Stimulated activated CD4-positive, alpha-beta T cell treated with anti-CD3 and anti-CD28 coated beads, Interleukin-4, amount 100 ng/mL, for 24 hours (primary cell): ENCODE data around the gene TMEM184B.
A peak's percentile ranks its signal among the peaks of the same experiment; 100 is the strongest.

Source experiments
- DNase-seq: peaks from one replicate; pipeline ENCODE4 v3.0.0-alpha.2; 2020

Gene TMEM184B

GRCh38 chr22:38271927-38272372 lies 860 bp downstream of the TMEM184B start:
- DNase-seq: no peak

GRCh38 chr22:38271101-38271500 lies 1.7 kb downstream of the TMEM184B start:
- no peak for DNase-seq

GRCh38 chr22:38270091-38270992 lies 2.5 kb downstream of the TMEM184B start:
- no peak for DNase-seq

- no peak for DNase-seq
Observed at GRCh38 chr22:38269466-38269865, 3.3 kb downstream of the TMEM184B start.

GRCh38 chr22:38267086-38267485 lies 5.7 kb downstream of the TMEM184B start:
- DNase-seq: peak; percentile 47

GRCh38 chr22:38266120-38266519 lies 6.7 kb downstream of the TMEM184B start:
- no peak for DNase-seq

- DNase-seq: no peak
Observed at GRCh38 chr22:38264322-38264843, 8.4 kb downstream of the TMEM184B start.

- DNase-seq: peak; percentile 45
Observed at GRCh38 chr22:38262051-38262795, 10.6 kb downstream of the TMEM184B start.

GRCh38 chr22:38260761-38261681 lies 11.8 kb downstream of the TMEM184B start:
- no peak for DNase-seq

GRCh38 chr22:38259370-38259769 lies 13.4 kb downstream of the TMEM184B start:
- DNase-seq: no peak

GRCh38 chr22:38258895-38259294 lies 13.9 kb downstream of the TMEM184B start:
- DNase-seq: no peak

- DNase-seq: no peak
Observed at GRCh38 chr22:38257650-38258250, 15.1 kb downstream of the TMEM184B start.

GRCh38 chr22:38257181-38257580 lies 15.6 kb downstream of the TMEM184B start:
- no peak for DNase-seq

- no peak for DNase-seq
Observed at GRCh38 chr22:38255697-38256096, 17.1 kb downstream of the TMEM184B start.

- DNase-seq: no peak
Observed at GRCh38 chr22:38251341-38251692, 21.5 kb downstream of the TMEM184B start.

GRCh38 chr22:38250643-38251340 lies 22.0 kb downstream of the TMEM184B start:
- DNase-seq: no peak

- no peak for DNase-seq
Observed at GRCh38 chr22:38249803-38250642, 22.8 kb downstream of the TMEM184B start.

GRCh38 chr22:38249301-38249700 lies 23.5 kb downstream of the TMEM184B start:
- DNase-seq: no peak

GRCh38 chr22:38248280-38248679 lies 24.5 kb downstream of the TMEM184B start:
- no peak for DNase-seq

GRCh38 chr22:38247713-38248112 lies 25.1 kb downstream of the TMEM184B start:
- no peak for DNase-seq

GRCh38 chr22:38246692-38247091 lies 26.1 kb downstream of the TMEM184B start:
- no peak for DNase-seq
